ENCODE measurements around the gene ARHGAP19. TPM values are rescaled to one million over a fixed set of nuclear protein-coding genes. Genes with fewer than 3 reads are reported as not detected.

ARHGAP19 gene
- total RNA-seq, 1 experiment from 2014 or later, result 33.2 TPM

DNA sequence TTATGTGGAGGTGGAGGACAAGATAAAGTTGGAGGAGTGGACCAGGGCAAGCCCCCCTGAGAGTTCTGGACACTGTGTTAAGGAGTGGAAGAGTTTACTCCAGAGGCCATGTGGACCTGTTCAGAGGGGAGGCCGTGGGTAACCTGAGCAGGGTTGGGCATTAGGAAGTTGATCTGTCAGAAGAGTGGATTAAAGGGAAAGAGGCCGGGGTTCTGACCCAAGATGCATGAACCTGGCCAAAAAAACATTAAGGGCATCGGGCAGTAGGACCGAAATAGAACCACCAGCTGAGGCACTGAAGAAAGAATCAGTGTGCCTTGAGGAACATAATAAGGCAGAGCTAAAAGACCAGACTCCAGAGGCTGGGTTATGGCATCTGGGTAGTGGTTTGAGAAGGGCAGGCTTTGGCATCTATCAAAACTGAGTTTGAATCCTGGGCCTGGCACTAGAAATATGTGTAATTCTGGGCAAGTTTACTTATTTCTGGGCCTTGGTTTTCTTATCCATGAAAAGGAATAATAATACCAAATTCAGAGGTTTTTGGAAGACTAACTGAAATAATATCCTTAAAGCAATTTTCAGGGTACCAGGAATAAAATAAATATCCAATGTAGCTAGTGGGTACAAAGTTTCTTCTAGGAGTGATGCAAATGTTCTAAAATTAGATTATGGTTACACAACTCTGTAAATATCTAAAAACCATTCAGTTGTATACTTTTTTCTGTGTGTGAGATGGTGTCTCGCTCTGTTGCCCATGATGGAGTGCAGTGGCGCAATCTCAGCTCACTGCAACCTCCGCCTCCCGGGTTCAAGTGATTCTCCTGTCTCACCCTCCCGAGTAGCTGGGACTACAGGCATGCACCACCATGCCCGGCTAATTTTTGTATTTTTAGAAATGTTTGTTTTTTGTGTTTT, 15.7 kb upstream of the ARHGAP19 start:
- H3K4me1 ChIP-seq (ENCODE audit: insufficient read depth, low read length), result no peaks in the 10 kb centered on the region
- no peak overlapping the region for H3K23ac ChIP-seq (ENCODE audit: insufficient read length, low read depth, low read length)
- no peaks in the 10 kb centered on the region for H3K36me3 Mint-ChIP-seq (ENCODE audit: insufficient read depth in 1 of 3, low read depth in 3 of 3)
- H2BK12ac ChIP-seq (ENCODE audit: insufficient read length, low read depth, low read length), result no peak overlapping the region
- no peak overlapping the region for H3K27ac ChIP-seq (ENCODE audit: insufficient read length, low read depth, low read length)
- H3K4me1 Mint-ChIP-seq, result no peaks in the 10 kb centered on the region
- no peak overlapping the region for H4K91ac ChIP-seq (ENCODE audit: insufficient read length, low read depth, low read length)
- no peak overlapping the region for H3K4me2 ChIP-seq (ENCODE audit: insufficient read depth, insufficient read length, low read length)
- H3K79me2 ChIP-seq (ENCODE audit: insufficient read depth, low read length), result no peaks in the 10 kb centered on the region
- no peak overlapping the region for H3K18ac ChIP-seq (ENCODE audit: insufficient read length, low read depth, low read length)
- no peak overlapping the region for H2BK5ac ChIP-seq (ENCODE audit: insufficient read length, low read length)
- H3T11ph ChIP-seq (ENCODE audit: low read length), result no peak overlapping the region
- H3K79me1 ChIP-seq (ENCODE audit: insufficient read depth, low read depth, low read length, poor library complexity, severe bottlenecking), result no peaks in the 10 kb centered on the region
- WGBS (ENCODE audit: extremely low coverage, insufficient read length, low lambda C conversion rate), result no CpG with 5 or more reads among the region's 10 CpGs
- H3K4me3 Mint-ChIP-seq, result no peak overlapping the region
- H4K8ac ChIP-seq (replicated peaks; ENCODE audit: insufficient read length, low read depth, low read length), result no peak overlapping the region
- H3K14ac ChIP-seq (ENCODE audit: insufficient read depth, low read length), result no peak overlapping the region
- H3K9me3 Mint-ChIP-seq, result no peaks in the 10 kb centered on the region
- H2AFZ ChIP-seq (ENCODE audit: low read length), result no peak overlapping the region
- no peak overlapping the region for H3K27ac Mint-ChIP-seq
- H2BK120ac ChIP-seq (ENCODE audit: low read depth, low read length, poor library complexity, severe bottlenecking), result no peak overlapping the region
- H2AK5ac ChIP-seq (ENCODE audit: insufficient read length, low read length), result no peak overlapping the region
- H3K56ac ChIP-seq (ENCODE audit: insufficient read length, low read depth, low read length), result no peak overlapping the region
- DNase-seq, result no peak
- H2BK15ac ChIP-seq (ENCODE audit: low read depth, low read length), result no peak overlapping the region
- H3K4ac ChIP-seq (ENCODE audit: low read depth, low read length), result no peak overlapping the region
- no peak overlapping the region for H2BK20ac ChIP-seq (ENCODE audit: low read depth, low read length, poor library complexity, severe bottlenecking)
- H3K23me2 ChIP-seq (ENCODE audit: insufficient read length, low read depth, low read length, poor library complexity, severe bottlenecking), result no peaks in the 10 kb centered on the region
- no peak overlapping the region for H3K9ac ChIP-seq (ENCODE audit: extremely low read depth, insufficient read length, low read length)
- no peak overlapping the region for H4K5ac ChIP-seq (ENCODE audit: insufficient read length, low read depth, low read length)
- no peaks in the 10 kb centered on the region for H3K9me3 ChIP-seq (ENCODE audit: control insufficient read depth, low read depth, low read length)
- H3K27me3 ChIP-seq (ENCODE audit: insufficient read depth, low read length), result no peaks in the 10 kb centered on the region
- no peaks in the 10 kb centered on the region for H3K27me3 Mint-ChIP-seq (ENCODE audit: low read depth)
- no peaks in the 10 kb centered on the region for H4K20me1 ChIP-seq (ENCODE audit: control insufficient read depth, insufficient read depth, insufficient read length)
- TF ChIP-seq, protein P1, sequence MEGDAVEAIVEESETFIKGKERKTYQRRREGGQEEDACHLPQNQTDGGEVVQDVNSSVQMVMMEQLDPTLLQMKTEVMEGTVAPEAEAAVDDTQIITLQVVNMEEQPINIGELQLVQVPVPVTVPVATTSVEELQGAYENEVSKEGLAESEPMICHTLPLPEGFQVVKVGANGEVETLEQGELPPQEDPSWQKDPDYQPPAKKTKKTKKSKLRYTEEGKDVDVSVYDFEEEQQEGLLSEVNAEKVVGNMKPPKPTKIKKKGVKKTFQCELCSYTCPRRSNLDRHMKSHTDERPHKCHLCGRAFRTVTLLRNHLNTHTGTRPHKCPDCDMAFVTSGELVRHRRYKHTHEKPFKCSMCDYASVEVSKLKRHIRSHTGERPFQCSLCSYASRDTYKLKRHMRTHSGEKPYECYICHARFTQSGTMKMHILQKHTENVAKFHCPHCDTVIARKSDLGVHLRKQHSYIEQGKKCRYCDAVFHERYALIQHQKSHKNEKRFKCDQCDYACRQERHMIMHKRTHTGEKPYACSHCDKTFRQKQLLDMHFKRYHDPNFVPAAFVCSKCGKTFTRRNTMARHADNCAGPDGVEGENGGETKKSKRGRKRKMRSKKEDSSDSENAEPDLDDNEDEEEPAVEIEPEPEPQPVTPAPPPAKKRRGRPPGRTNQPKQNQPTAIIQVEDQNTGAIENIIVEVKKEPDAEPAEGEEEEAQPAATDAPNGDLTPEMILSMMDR (conservative IDR thresholded peaks at IDR 0.05), result no peak
